ENCODE data around the gene NELL2. TPM values are rescaled to one million over a fixed set of nuclear protein-coding genes. Genes with fewer than 3 reads are reported as not detected.

Gene NELL2
- not detected in 2 replicates for total RNA-seq (2014; rRNA removed; shearing (Covaris generic))
- polyA plus RNA-seq (2016; fragmentation: Nextera tagmentation; extraction: Ambion mirVana), result not detected in 2 replicates

GRCh38 chr12:44875954-44876543, at the start of gene NELL2:
Gene NELL2, minus strand, starts transcription at chr12:44876315. Its CDS starts 446 bp downstream, at chr12:44875869.
- in situ Hi-C loops (cut with MboI), result no loop called here

GRCh38 chr12:44921736-44922135, 45.6 kb upstream of the NELL2 start:
- in situ Hi-C loops (cut with MboI), result loop anchor here (25.0 kb wide), 1 partner anchor 909 kb away; no protein-coding TSS in a partner anchor
- no peak overlapping the region for H3K4me3 ChIP-seq
- TF ChIP-seq EZH2 (IDR thresholded peaks at IDR 0.05; ENCODE audit: insufficient read depth, poor library complexity, severe bottlenecking), result no peak
- TF ChIP-seq EZH2phosphoT487 (IDR thresholded peaks at IDR 0.05; ENCODE audit: insufficient read depth, low read depth), result no peak
- H3K9me2 ChIP-seq (ENCODE audit: insufficient read depth), result no peaks in the 10 kb centered on the region
- 54 to 55% methylated on average over 3 of the region's 3 CpGs for WGBS, 2 experiments (ENCODE audit: low coverage in 1 of 2, low lambda C conversion rate in 2 of 2, missing lambda C conversion rate in 2 of 2)
- no peaks in the 10 kb centered on the region for H3K36me3 ChIP-seq (ENCODE audit: low read depth)
- no peaks in the 10 kb centered on the region for H3F3A ChIP-seq (ENCODE audit: insufficient read depth)
- no peak overlapping the region for H3K27ac ChIP-seq
- no peaks in the 10 kb centered on the region for H3K4me1 ChIP-seq (ENCODE audit: insufficient read depth)
- no peak for DNase-seq
- no peaks in the 10 kb centered on the region for H4K20me1 ChIP-seq (ENCODE audit: insufficient read depth)
- H2AFZ ChIP-seq, result no peak overlapping the region
- no peak overlapping the region for H3K4me2 ChIP-seq (ENCODE audit: unreplicated experiment)
- no peaks in the 10 kb centered on the region for H3K9me3 ChIP-seq (ENCODE audit: low read depth)
- no peaks in the 10 kb centered on the region for H3K27me3 ChIP-seq (replicated peaks; ENCODE audit: insufficient read depth)
- H3K79me2 ChIP-seq (ENCODE audit: insufficient read depth), result no peaks in the 10 kb centered on the region
- no peak overlapping the region for H3K9ac ChIP-seq

More at GRCh38 chr12:44875954-44876543, at the start of gene NELL2:
- peak; percentile 41 for DNase-seq
- no peak within 1 kb of the TSS for H3K27ac ChIP-seq
- 0 to 2% methylated on average over 13 to 52 of the region's 53 CpGs for WGBS, 2 experiments (ENCODE audit: low coverage in 1 of 2, low lambda C conversion rate in 2 of 2, missing lambda C conversion rate in 2 of 2)
- H3K9ac ChIP-seq, result no peak within 1 kb of the TSS
- H3K4me1 ChIP-seq (ENCODE audit: insufficient read depth), result peaks cover 5% of the 10 kb centered on the region; the same call in 1 of the 2 replicates
- H3K27me3 ChIP-seq (replicated peaks; ENCODE audit: insufficient read depth), result peaks cover 53% of the 10 kb centered on the region
- H3F3A ChIP-seq (ENCODE audit: insufficient read depth), result no peaks in the 10 kb centered on the region
- TF ChIP-seq EZH2 (IDR thresholded peaks at IDR 0.05; ENCODE audit: insufficient read depth, poor library complexity, severe bottlenecking) (peak; percentile 77), EZH2phosphoT487 (IDR thresholded peaks at IDR 0.05; ENCODE audit: insufficient read depth, low read depth) (no peak)
- H3K9me3 ChIP-seq (ENCODE audit: low read depth), result no peaks in the 10 kb centered on the region
- H3K4me3 ChIP-seq, result peak within 1 kb of the TSS; percentile 70
- H3K4me2 ChIP-seq (ENCODE audit: unreplicated experiment), result peak within 1 kb of the TSS; percentile 60
- peak within 1 kb of the TSS; percentile 78 for H2AFZ ChIP-seq
- no peaks in the 10 kb centered on the region for H3K9me2 ChIP-seq (ENCODE audit: insufficient read depth)
- no peaks in the 10 kb centered on the region for H4K20me1 ChIP-seq (ENCODE audit: insufficient read depth)
- no peaks in the 10 kb centered on the region for H3K36me3 ChIP-seq (ENCODE audit: low read depth)
- H3K79me2 ChIP-seq (ENCODE audit: insufficient read depth), result no peaks in the 10 kb centered on the region

GRCh38 chr12:44917141-44917540, 41.0 kb upstream of the NELL2 start:
- H2AFZ ChIP-seq, result no peak overlapping the region
- H3K9me3 ChIP-seq (ENCODE audit: low read depth), result no peaks in the 10 kb centered on the region
- in situ Hi-C loops (cut with MboI), result loop anchor here (25.0 kb wide), 1 partner anchor 905 kb away; no protein-coding TSS in a partner anchor
- H3K4me1 ChIP-seq (ENCODE audit: insufficient read depth), result no peaks in the 10 kb centered on the region
- H3K4me3 ChIP-seq, result no peak overlapping the region
- no peak overlapping the region for H3K9ac ChIP-seq
- no peaks in the 10 kb centered on the region for H3K36me3 ChIP-seq (ENCODE audit: low read depth)
- H4K20me1 ChIP-seq (ENCODE audit: insufficient read depth), result no peaks in the 10 kb centered on the region
- H3K9me2 ChIP-seq (ENCODE audit: insufficient read depth), result no peaks in the 10 kb centered on the region
- WGBS, 2 experiments (ENCODE audit: low coverage in 1 of 2, low lambda C conversion rate in 2 of 2, missing lambda C conversion rate in 2 of 2), result 0% methylated on average over 1 of the region's 1 CpG
- TF ChIP-seq EZH2phosphoT487 (IDR thresholded peaks at IDR 0.05; ENCODE audit: insufficient read depth, low read depth) (no peak), EZH2 (IDR thresholded peaks at IDR 0.05; ENCODE audit: insufficient read depth, poor library complexity, severe bottlenecking) (no peak)
- no peaks in the 10 kb centered on the region for H3K79me2 ChIP-seq (ENCODE audit: insufficient read depth)
- H3K27me3 ChIP-seq (replicated peaks; ENCODE audit: insufficient read depth), result no peaks in the 10 kb centered on the region
- H3K4me2 ChIP-seq (ENCODE audit: unreplicated experiment), result no peak overlapping the region
- no peak overlapping the region for H3K27ac ChIP-seq
- DNase-seq, result no peak
- H3F3A ChIP-seq (ENCODE audit: insufficient read depth), result no peaks in the 10 kb centered on the region

- Histone ChIP-seq H3K36me3 (ENCODE audit: low read depth) (no peaks in the 10 kb centered on the region), H3K9me3 (ENCODE audit: low read depth) (no peaks in the 10 kb centered on the region), H3K4me2 (ENCODE audit: unreplicated experiment) (no peak overlapping the region), H3K79me2 (ENCODE audit: insufficient read depth) (no peaks in the 10 kb centered on the region), H3F3A (ENCODE audit: insufficient read depth) (no peaks in the 10 kb centered on the region), H4K20me1 (ENCODE audit: insufficient read depth) (no peaks in the 10 kb centered on the region), H3K9me2 (ENCODE audit: insufficient read depth) (no peaks in the 10 kb centered on the region), H2AFZ (no peak overlapping the region), H3K27ac (no peak overlapping the region), H3K27me3 (replicated peaks; ENCODE audit: insufficient read depth) (no peaks in the 10 kb centered on the region), H3K4me3 (no peak overlapping the region), H3K4me1 (ENCODE audit: insufficient read depth) (no peaks in the 10 kb centered on the region), H3K9ac (no peak overlapping the region)
- TF ChIP-seq EZH2phosphoT487 (IDR thresholded peaks at IDR 0.05; ENCODE audit: insufficient read depth, low read depth) (no peak), EZH2 (IDR thresholded peaks at IDR 0.05; ENCODE audit: insufficient read depth, poor library complexity, severe bottlenecking) (no peak)
- in situ Hi-C loops (cut with MboI), result loop anchor here (25.0 kb wide), 1 partner anchor 904 kb away; no protein-coding TSS in a partner anchor
- DNase-seq, result no peak
Observed at GRCh38 chr12:44915958-44916357, 39.8 kb upstream of the NELL2 start.
